GM21619 (cell line): ENCODE results near the gene NCR3LG1.
"Not testable (repeated sequence)": the region's sequence is repeated elsewhere in the genome, so short reads cannot be mapped to it uniquely, and the experiment has no call there.

ENCODE experiments used
- ATAC-seq: cut with Tn5 transposase; IDR thresholded peaks from one replicate; pipeline ENCODE4 v1.9.1; 2021; ENCODE audit not compliant: unreplicated experiment

Gene NCR3LG1

DNA sequence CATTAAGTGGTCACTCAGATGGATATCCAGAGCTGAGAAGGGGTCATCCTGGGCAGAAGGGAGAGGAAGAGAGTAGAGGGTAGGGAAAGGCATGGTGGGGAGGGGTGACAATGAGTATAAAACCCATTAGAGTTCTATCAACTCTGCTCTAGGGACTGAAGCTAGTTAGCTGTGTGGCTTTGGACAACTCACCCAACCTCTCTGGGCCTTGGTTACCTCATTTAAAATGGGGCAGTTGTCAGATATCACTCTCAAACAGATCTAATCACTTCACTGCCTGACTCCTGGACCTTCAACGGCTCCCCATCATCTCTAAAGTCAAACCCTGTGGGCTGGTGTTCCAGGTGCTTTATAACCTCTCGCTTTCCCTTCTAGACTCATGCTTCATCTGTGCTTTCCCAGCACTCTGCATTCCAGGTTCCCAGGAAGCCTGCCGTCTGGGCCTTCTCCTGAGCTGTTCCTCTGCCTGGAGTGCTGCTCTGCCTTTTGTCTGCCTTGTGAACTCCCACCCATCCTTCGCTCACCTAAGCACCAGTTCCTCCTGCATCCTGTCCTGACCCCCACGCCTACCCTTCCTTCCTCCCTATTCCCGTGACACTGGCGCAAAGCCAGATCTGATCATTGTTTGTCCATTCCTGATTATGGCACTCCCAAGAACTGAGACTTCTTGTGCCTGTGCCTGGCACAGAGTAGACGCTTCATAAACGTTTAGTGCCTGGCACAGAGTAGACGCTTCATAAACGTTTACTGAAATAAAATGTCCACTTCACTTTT is 59.2 kb downstream of the NCR3LG1 start:
- no peak for ATAC-seq

DNA sequence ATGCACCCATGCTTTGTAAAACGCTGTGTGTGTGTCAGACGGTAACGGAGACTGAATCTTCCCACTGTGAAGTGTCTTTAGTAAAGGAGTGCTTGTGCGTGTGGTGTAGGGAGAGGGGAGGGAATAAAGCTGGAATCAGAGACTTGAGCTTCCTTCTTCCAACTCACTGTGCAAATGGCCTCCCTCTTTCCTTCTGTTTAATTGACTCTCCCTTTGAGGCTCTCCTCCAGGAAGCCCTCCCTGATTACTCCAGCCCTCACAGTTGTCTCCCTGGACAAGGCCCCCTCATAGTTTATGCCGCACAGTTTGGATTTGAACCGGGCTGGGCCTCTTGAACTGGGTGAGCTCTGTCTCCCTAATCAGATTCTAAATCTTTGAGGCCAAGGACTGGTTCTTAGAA is 59.8 kb downstream of the NCR3LG1 start:
- no peak for ATAC-seq

DNA sequence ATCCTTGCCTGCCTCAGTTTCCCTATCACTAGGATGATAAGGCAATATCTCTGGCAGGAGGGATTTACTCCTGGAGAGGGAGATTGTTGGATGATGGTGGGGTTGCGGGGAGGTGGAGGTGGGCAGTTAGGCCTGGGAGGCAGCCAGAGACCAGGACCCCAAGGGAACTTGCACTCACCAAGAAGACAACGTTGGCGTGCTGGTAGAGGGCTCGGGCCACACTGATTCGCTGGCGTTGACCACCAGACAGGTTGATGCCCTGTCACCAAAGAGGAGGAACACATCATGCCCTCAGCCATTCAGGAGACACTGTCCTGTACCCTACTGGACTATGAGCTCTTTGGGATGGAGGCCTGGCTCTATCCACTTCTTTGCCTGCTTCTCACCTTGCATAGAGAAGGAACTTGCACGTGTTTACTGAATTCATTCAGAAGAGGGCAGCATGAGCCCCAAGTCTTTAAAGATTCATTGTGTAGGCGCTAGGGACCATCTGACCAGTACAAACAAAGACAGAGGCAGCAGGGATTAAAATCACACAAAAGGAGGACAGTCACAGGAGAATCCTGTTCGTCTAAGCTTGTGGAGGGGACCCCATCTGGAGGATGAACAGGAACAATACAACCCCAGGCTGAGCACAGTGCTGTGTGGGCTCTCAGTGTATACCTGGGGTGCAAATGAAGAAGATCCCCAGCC is 61.0 kb downstream of the NCR3LG1 start:
- ATAC-seq = no peak

DNA sequence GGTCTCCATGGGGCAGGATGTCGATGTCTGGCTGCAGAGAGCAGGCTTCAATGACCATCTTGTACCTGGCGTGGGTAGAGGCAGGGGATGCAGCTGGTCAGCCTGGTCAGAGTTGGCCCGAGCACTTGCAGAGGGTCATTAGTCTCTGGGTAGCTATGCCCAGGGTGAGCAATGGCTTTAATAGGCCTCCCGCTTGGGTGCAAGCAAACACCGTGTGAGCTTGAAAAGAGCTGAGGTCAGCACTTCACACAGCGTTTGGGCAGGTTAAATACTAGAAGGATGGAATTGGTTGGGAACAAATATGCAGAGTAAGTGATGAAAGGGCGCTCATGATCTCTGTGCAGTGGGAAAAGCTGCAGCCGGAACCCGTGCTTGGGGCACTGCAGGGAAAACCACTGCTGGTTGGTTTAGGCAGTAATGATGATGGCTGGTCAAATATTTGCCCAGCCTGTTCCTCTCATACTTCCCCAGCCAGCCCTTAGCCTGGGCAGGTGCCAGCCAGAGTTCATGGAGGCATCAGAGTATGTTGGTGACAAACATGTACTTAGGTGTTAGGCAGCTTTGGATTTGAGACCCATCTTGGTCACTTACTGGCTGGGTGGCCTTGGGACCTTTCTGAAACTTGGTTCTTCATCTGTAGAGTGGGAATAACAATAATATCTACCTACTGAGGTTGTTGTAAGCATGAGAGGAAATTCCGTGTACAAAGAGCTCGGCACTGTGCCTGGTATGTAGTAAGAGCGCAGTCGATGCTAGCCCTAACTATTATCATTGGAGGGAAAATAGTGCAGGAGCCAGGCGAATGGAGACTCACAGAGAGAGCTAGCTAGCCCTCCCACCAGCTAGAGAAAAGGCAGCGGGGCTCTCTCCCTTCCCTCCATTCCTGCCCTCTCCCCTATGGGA is 62.1 kb downstream of the NCR3LG1 start:
- no peak for ATAC-seq

DNA sequence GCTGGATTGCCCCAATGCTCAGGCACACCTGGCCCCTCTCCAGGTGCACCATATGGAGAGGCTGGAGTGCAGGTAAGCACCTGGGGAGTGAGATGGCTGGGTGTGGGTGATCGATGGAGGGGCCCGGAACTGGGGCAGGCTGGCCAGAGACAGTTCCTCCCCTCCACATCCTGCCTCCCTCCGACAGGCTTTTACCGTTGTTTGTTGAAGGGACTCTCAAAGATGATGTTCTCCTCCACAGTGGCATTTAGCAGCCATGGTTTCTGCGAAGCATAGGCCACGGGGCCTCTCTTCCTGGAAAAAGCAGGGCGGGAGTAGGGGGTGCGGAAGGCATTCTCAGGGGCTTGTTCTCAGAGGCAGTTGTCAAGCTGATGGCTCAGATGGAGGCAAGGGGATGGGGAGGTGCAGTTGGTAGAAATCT is 62.7 kb downstream of the NCR3LG1 start:
- ATAC-seq = no peak

DNA sequence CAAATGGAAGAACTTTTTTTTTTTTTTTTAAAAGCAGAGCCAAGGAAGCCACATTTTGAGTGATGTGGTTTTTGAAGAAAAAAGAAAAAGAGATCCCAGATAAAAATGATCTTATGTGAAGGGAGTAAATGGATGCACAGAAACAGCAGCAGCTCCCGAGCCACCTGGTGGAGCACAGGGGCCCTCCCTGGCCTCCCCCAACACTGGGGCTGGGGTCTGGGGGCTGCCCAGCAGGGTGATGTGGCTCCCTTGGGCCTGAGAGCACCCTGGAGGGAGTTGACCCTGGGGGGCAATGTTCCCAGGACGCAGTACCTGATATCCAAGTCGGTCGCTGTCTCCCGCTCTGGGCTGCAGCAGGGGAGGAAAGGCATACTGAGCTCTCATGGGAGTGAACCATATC is 63.4 kb downstream of the NCR3LG1 start:
- no peak for ATAC-seq

DNA sequence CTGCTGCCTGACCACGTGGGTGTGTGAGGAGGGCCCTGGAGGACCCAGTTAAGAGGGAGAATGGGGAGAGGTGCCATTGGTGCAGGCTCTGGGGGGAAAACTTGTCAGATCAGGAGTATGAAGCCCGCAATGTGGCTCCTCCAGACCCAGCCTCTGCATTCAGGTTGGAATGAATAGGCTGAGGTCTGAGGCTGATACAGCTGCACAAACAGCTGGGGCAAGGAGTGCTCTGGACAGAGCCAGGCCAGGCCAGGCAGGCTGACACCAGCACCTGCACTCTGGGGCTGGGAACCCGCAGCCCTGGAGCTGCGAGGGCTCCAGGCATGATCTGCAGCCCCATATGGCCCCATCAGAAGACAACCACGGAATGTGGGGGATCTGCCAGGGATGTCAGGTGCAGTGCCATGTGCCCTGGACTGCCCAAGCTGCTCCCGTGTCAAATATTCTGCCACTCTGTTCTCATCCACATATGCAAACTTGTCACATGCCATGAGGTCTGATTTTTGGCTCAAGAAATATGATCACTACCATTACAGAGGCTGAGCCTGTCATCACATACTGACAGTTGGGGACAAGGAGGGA is 64.0 kb downstream of the NCR3LG1 start:
- no peak for ATAC-seq

DNA sequence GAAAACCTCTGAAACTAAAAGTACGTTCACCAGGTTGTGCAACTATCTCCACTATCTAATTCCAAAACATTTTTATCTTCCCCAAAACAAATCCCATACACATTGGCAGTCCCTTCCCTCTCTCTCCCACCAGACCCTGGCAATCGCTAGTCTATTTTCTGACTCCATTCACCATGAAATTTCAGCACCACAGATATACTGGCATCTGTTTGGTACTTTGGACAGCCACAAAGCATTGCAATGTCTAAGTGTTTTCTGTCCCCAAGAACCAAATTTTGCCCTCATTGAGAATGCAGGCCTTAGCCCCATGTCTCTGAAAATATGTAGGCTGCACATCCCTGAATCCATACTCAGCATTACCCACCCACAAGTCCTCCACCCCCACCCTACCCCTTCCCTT is 64.9 kb downstream of the NCR3LG1 start:
- no peak for ATAC-seq

DNA sequence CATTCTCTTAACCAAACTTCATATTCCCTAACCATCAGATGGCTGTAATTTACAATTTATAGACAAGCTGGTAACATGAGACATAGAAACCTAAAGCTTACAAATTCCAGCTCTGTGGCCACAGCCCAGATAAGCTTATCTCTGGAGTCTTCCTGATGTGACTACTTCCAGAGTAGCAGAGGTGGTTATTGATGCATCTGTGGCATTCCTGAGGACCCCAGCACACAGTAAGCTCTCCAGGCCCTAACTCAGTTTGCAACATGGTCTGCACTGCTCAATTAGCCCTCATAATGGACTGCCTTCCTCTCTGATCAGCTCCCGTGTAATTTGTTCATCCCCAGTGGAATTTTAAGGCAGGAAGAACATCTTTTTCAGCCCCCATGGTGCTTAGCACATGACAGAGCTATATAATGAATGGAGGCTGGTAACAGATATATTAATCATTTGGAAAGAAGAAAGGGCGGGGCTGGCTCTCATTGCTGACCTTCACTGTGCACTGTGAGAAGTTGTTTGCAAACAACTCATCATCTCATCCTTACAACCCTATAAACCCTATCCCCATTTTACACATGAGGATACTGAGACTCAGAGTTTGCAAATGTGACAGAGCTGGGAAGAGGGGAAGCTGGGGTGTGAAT is 67.0 kb downstream of the NCR3LG1 start:
- ATAC-seq = no peak

DNA sequence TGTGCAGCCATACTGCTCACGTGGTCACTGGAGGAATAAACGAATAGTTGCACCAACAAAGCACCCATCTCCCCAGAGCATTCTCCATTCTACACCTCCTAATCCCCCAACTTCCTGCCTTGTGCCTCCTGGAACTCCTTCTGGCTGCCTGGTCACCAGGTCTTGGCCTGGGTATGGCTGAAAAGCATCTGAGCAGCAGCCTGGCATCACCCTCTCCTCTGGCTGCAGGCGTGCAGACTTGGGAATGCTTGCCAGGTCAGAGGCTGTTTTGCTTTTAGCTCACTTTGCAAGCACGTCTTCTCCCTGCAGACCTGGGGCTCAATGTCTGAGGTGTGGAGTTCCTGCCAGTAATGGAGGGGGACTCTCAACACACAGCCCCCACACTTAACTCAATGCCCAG is 70.2 kb downstream of the NCR3LG1 start:
- no peak for ATAC-seq

DNA sequence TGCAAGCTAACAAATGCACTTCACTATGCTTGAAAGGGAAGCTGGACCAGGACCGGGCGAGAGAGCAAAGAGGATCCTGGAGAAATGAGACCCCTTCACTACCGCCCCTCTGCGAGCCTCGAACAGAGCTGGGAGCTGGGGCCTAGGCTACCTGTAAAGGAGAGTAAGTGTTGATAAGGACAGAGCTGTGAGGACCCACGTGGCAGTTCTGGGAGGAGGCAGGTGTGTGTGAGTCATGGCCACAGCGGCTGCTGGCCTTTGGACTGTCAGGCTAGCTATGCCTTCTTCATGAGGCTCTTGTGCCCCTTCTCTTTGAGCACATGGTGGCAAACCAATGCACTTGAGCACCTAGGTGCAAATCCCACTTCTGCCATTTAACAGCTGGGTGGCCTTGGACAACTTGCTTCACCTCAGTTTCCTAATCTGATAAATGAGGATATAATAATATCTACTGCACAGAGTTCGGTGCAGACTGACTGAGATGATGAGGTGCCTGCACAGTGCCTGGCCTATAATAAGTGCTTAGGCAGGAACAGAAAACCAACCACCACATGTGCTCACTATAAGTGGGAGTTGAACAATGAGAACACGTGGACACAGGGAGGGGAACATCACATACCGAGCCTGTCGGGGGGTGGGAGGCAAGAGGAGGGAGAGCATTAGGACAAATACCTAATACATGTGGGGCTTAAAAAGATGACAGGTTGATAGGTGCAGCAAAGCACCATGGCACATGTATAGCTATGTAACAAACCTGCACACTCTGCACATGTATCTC is 72.1 kb downstream of the NCR3LG1 start:
- ATAC-seq = no peak

DNA sequence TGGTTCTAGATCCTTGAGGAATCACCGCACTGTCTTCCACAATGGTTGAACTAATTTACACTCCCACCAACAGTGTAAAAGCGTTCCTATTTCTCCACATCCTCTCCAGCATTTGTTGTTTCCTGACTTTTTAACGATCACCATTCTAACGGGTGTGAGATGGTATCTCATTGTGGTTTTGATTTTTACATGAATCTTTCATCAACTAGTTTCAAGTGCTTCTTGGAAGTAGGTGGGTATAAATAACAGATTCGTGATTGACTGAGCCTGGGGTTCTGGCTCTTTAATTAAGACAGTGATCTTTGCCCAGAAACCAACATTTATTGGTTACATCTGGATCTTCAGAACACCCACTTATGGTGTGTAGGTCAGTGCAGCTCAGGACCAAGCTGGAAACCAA is 74.6 kb downstream of the NCR3LG1 start:
- ATAC-seq = not testable (repeated sequence)
